ENCODE data around the gene ZMAT5.

ZMAT5 gene

DNA sequence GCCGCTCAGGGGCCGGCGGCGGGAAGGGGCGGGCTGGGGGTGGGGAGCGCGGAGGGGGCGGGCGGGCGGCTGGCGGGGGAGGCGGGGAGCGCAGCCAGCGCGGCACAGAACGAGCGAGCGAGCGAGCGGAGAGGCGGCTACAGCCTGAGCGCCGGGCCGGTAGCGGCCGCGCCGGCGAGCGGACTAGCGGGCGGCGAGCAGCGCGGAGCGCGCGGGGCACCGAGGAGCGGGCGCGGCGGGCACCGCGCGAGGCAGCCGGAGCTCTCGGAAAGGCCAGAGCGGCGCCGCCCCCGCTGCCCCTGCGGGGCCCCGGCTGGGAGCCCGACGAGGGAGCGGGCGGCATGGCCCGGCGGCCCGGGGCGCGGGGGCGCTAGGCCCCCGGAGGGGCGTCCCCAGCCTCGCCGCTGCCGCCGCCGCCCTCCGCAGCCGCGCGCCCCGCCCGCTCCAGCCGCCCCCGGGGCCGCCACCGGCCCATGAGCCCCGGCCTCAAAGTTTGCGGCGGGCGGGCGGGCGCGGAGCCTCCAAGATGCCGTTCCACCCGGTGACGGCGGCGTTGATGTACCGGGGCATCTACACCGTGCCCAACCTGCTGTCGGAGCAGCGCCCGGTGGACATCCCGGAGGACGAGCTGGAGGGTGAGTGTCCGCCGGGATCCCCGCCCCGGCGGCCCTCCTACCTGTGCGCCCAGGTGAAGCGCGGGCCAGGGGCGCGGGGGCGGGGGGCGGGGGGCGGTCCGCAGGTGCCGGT is 46.7 kb downstream of the ZMAT5 start, which contains the start of gene CABP7:
CABP7 (plus strand) TSS at position 105 of the 747 bp plus-strand sequence; CDS start at position 527, 422 bp downstream.
- Histone ChIP-seq H2AFZ (ENCODE audit: low read length) (no peak within 1 kb of the TSS), H3K79me2 (ENCODE audit: insufficient read depth, low read length) (no peaks in the 10 kb centered on the region), H3K9me2 (ENCODE audit: low read depth, low read length) (no peaks in the 10 kb centered on the region), H3K27me3 (ENCODE audit: insufficient read depth, low read length) (peaks cover 19% of the 10 kb centered on the region; the same call in 1 of the 2 replicates), H3K36me3 (ENCODE audit: insufficient read depth, low read length) (no peaks in the 10 kb centered on the region), H3K4me2 (ENCODE audit: low read length) (no peak within 1 kb of the TSS), H3K9ac (ENCODE audit: low read length) (no peak within 1 kb of the TSS), H3K4me1 (ENCODE audit: insufficient read depth, low read length, severe bottlenecking) (no peaks in the 10 kb centered on the region), H3K9me3 (ENCODE audit: low read length) (no peaks in the 10 kb centered on the region), H4K20me1 (ENCODE audit: insufficient read depth, low read length) (no peaks in the 10 kb centered on the region), H3F3A (ENCODE audit: insufficient read depth, low read length) (no peaks in the 10 kb centered on the region), H3K27ac (ENCODE audit: low read depth, low read length, poor library complexity, severe bottlenecking) (no peak within 1 kb of the TSS), H3K4me3 (ENCODE audit: low read depth, low read length, poor library complexity, severe bottlenecking) (no peak within 1 kb of the TSS)
- TF ChIP-seq, protein P1, sequence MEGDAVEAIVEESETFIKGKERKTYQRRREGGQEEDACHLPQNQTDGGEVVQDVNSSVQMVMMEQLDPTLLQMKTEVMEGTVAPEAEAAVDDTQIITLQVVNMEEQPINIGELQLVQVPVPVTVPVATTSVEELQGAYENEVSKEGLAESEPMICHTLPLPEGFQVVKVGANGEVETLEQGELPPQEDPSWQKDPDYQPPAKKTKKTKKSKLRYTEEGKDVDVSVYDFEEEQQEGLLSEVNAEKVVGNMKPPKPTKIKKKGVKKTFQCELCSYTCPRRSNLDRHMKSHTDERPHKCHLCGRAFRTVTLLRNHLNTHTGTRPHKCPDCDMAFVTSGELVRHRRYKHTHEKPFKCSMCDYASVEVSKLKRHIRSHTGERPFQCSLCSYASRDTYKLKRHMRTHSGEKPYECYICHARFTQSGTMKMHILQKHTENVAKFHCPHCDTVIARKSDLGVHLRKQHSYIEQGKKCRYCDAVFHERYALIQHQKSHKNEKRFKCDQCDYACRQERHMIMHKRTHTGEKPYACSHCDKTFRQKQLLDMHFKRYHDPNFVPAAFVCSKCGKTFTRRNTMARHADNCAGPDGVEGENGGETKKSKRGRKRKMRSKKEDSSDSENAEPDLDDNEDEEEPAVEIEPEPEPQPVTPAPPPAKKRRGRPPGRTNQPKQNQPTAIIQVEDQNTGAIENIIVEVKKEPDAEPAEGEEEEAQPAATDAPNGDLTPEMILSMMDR (IDR thresholded peaks at IDR 0.05; ENCODE audit: low read length), result no peak
- no peak for TF ChIP-seq EZH2 (IDR thresholded peaks at IDR 0.05; ENCODE audit: borderline replicate concordance, low read length)

- no peaks in the 10 kb centered on the region for H3K4me1 ChIP-seq (ENCODE audit: insufficient read depth, low read length, severe bottlenecking)
- no peaks in the 10 kb centered on the region for H3K9me2 ChIP-seq (ENCODE audit: low read depth, low read length)
- H3K36me3 ChIP-seq (ENCODE audit: insufficient read depth, low read length), result no peaks in the 10 kb centered on the region
- H3K27me3 ChIP-seq (ENCODE audit: insufficient read depth, low read length), result peaks cover 19% of the 10 kb centered on the region; the same call in 1 of the 2 replicates
- H2AFZ ChIP-seq (ENCODE audit: low read length), result no peak overlapping the region
- H3K4me2 ChIP-seq (ENCODE audit: low read length), result no peak overlapping the region
- H4K20me1 ChIP-seq (ENCODE audit: insufficient read depth, low read length), result no peaks in the 10 kb centered on the region
- H3K9ac ChIP-seq (ENCODE audit: low read length), result no peak overlapping the region
- no peaks in the 10 kb centered on the region for H3F3A ChIP-seq (ENCODE audit: insufficient read depth, low read length)
- no peaks in the 10 kb centered on the region for H3K9me3 ChIP-seq (ENCODE audit: low read length)
- no peaks in the 10 kb centered on the region for H3K79me2 ChIP-seq (ENCODE audit: insufficient read depth, low read length)
- H3K4me3 ChIP-seq (ENCODE audit: low read depth, low read length, poor library complexity, severe bottlenecking), result no peak overlapping the region
- TF ChIP-seq, protein P1 (IDR thresholded peaks at IDR 0.05; ENCODE audit: low read length), result no peak
- TF ChIP-seq EZH2 (IDR thresholded peaks at IDR 0.05; ENCODE audit: borderline replicate concordance, low read length), result no peak
- H3K27ac ChIP-seq (ENCODE audit: low read depth, low read length, poor library complexity, severe bottlenecking), result no peak overlapping the region
Observed at GRCh38 chr22:29718949-29719898, 47.6 kb downstream of the ZMAT5 start.

DNA sequence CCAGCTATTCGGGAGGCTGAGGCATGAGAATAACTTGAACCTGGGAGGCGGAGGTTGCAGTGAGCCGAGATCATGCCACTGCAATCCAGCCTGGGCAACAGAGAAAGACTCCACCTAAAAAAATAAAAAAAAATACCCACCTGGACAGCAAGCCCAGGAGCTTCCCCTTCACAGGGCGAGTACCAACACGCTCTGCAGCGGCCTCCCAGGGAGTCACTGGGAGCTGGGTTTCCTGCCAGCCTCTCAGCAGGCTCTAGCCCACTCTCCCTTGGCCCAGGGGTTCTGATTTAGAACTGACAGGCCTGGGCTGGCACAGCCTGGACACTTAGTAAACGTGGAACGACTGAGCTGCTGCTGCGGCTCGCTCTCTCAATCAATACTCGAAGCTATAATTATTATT is 49.0 kb downstream of the ZMAT5 start:
- Histone ChIP-seq H3K36me3 (ENCODE audit: insufficient read depth, low read length) (no peaks in the 10 kb centered on the region), H3K9ac (ENCODE audit: low read length) (no peak overlapping the region), H3K27ac (ENCODE audit: low read depth, low read length, poor library complexity, severe bottlenecking) (no peak overlapping the region), H3K4me2 (ENCODE audit: low read length) (no peak overlapping the region), H4K20me1 (ENCODE audit: insufficient read depth, low read length) (no peaks in the 10 kb centered on the region), H3K9me2 (ENCODE audit: low read depth, low read length) (no peaks in the 10 kb centered on the region), H2AFZ (ENCODE audit: low read length) (no peak overlapping the region), H3K9me3 (ENCODE audit: low read length) (no peaks in the 10 kb centered on the region), H3K4me3 (ENCODE audit: low read depth, low read length, poor library complexity, severe bottlenecking) (no peak overlapping the region), H3K4me1 (ENCODE audit: insufficient read depth, low read length, severe bottlenecking) (no peaks in the 10 kb centered on the region), H3K79me2 (ENCODE audit: insufficient read depth, low read length) (no peaks in the 10 kb centered on the region), H3F3A (ENCODE audit: insufficient read depth, low read length) (no peaks in the 10 kb centered on the region), H3K27me3 (ENCODE audit: insufficient read depth, low read length) (peaks cover 12% of the 10 kb centered on the region; the same call in 1 of the 2 replicates)
- no peak for TF ChIP-seq EZH2 (IDR thresholded peaks at IDR 0.05; ENCODE audit: borderline replicate concordance, low read length)
- TF ChIP-seq, protein P1 (IDR thresholded peaks at IDR 0.05; ENCODE audit: low read length), result no peak

Data from OCI-LY1 (cell line).